ENCODE data around the gene HOXD4. TPM values are rescaled to one million over a fixed set of nuclear protein-coding genes. Genes with fewer than 3 reads are reported as not detected.

The HOXD4 gene
- total and polyA plus RNA-seq, 2 of the 4 experiments (the other 2 are of a cell fraction) = not detected

- CTCF ChIA-PET = no interaction called here
Measured at GRCh38 chr2:176202491-176202890, 51.1 kb downstream of the HOXD4 start.

More at GRCh38 chr2:176202491-176202890, 51.1 kb downstream of the HOXD4 start:
- dilution Hi-C loops (cut with HindIII; ENCODE audit: low sequenced_read_pairs, unreplicated experiment) = no loop called here
- Histone ChIP-seq H2BK5ac (ENCODE audit: low read depth, low read length, poor library complexity, severe bottlenecking) (no peak overlapping the region), H3K23ac (ENCODE audit: low read depth, low read length) (no peak overlapping the region), H2BK15ac (ENCODE audit: low read depth, low read length) (no peak overlapping the region), H3K14ac (replicated peaks; ENCODE audit: low read depth, low read length) (no peak overlapping the region), H3K4me2 (ENCODE audit: low read depth, low read length) (no peak overlapping the region), H3K27ac (ENCODE audit: insufficient read depth, low read length) (no peak overlapping the region), H4K20me1 (ENCODE audit: insufficient read depth, low read length) (no peaks in the 10 kb centered on the region), H2AK9ac (replicated peaks; ENCODE audit: low read depth, low read length, poor library complexity) (no peak overlapping the region), H4K8ac (ENCODE audit: low read depth in 2 of 2, low read length in 2 of 2) (no peak overlapping the region), H2AFZ (replicated peaks; ENCODE audit: low read length, poor library complexity) (no peak overlapping the region), H3K79me1 (ENCODE audit: low read depth in 1 of 2, low read length in 2 of 2) (no peaks in the 10 kb centered on the region), H3K9me1 (ENCODE audit: insufficient read depth, low read length) (no peaks in the 10 kb centered on the region), H4K91ac (ENCODE audit: insufficient read depth, low read depth, low read length) (no peak overlapping the region), H2BK20ac (ENCODE audit: low read depth, low read length) (no peak overlapping the region), H3K56ac (ENCODE audit: extremely low read depth, insufficient read depth, low read length) (no peak overlapping the region), H3K27me3 (ENCODE audit: control insufficient read depth, insufficient read depth, low read length) (peaks cover 2% of the 10 kb centered on the region; the same call in 1 of the 2 replicates), H3K4me3 (ENCODE audit: insufficient read depth, low read depth, low read length) (no peak overlapping the region), H3K4me1 (ENCODE audit: control insufficient read depth, insufficient read depth, low read length) (no peaks in the 10 kb centered on the region), H2AK5ac (ENCODE audit: low read depth, low read length) (no peak overlapping the region), H3K4ac (ENCODE audit: low read depth, low read length) (no peak overlapping the region), H3K36me3 (ENCODE audit: control insufficient read depth, insufficient read depth, low read length) (no peaks in the 10 kb centered on the region), H4K5ac (ENCODE audit: low read depth, low read length) (no peak overlapping the region), H3K9ac (ENCODE audit: low read depth, low read length) (no peak overlapping the region), H3K9me3 (ENCODE audit: control insufficient read depth, insufficient read depth, low read length) (no peaks in the 10 kb centered on the region), H2BK120ac (ENCODE audit: low read depth, low read length) (no peak overlapping the region), H3K18ac (ENCODE audit: low read depth, low read length) (no peak overlapping the region)
- 53% methylated on average over 2 of the region's 7 CpGs; no CpG with 5 or more reads in 1 of the 2 experiments for WGBS, 2 experiments (ENCODE audit: extremely low coverage in 2 of 2, insufficient read length in 1 of 2)
- TF ChIP-seq RCOR1 (IDR thresholded peaks at IDR 0.05; ENCODE audit: insufficient replicate concordance, low read length) = no peak
- TF ChIP-seq SMC3 (IDR thresholded peaks at IDR 0.05; ENCODE audit: low read depth, low read length) = no peak
- no peak for TF ChIP-seq CHD1 (IDR thresholded peaks at IDR 0.05; ENCODE audit: low read depth, low read length)
- no peak for TF ChIP-seq MAZ (IDR thresholded peaks at IDR 0.05; ENCODE audit: borderline replicate concordance, low read depth, low read length)
- TF ChIP-seq USF2 (IDR thresholded peaks at IDR 0.05; ENCODE audit: low read depth, low read length) = no peak
- no TSS peak for BruUV-seq (replicated peaks)
- intact Hi-C loops (cut with micrococcal nuclease) = no loop called here
- POLR2A ChIA-PET (ENCODE audit: unreplicated experiment) = no interaction called here
- in situ Hi-C loops (cut with MboI; ENCODE audit: low sequenced_read_pairs) = no loop called here
- ATAC-seq (ENCODE audit: low read depth) = no peak
- no peak for DNase-seq

Small RNAs within 50 kb of the gene (microRNA-seq; reads per million reads assigned to microRNA genes)
- 102 to 106 reads per million in 2 experiments for gene MIR10B (ENCODE audit: insufficient read depth in 1 of 2, insufficient read length in 1 of 2, unreplicated experiment in 1 of 2)

Small RNAs within 50 kb of the gene (small RNA-seq; reads per million reads assigned to genes)
- 0 to 26.1 (median 3.4) reads per million in 5 experiments for gene MIR10B

Other genes starting within 250 kb of the HOXD4 start
- gene LNPK, start 149.3 kb upstream of the HOXD4 start, total RNA-seq (2012; rRNA removed) = 48.6 and 59.4 TPM in 2 replicates
- gene LNPK, start 149.3 kb upstream of the HOXD4 start, polyA plus RNA-seq (2012; rRNA removed) = 14.7 and 18.7 TPM in 2 replicates
- gene EVX2, start 67.6 kb upstream of the HOXD4 start, total RNA-seq (2012; rRNA removed) = not detected in 2 replicates
- gene EVX2, start 67.6 kb upstream of the HOXD4 start, polyA plus RNA-seq (2012; rRNA removed) = not detected in 2 replicates
- not detected in 2 replicates for gene HOXD13, start 58.8 kb upstream of the HOXD4 start, total RNA-seq (2012; rRNA removed)
- not detected in 2 replicates for gene HOXD13, start 58.8 kb upstream of the HOXD4 start, polyA plus RNA-seq (2012; rRNA removed)
- not detected in 2 replicates for gene HOXD12, start 51.8 kb upstream of the HOXD4 start, total RNA-seq (2012; rRNA removed)
- not detected in 2 replicates for gene HOXD12, start 51.8 kb upstream of the HOXD4 start, polyA plus RNA-seq (2012; rRNA removed)
- not detected in 2 replicates for gene HOXD11, start 44.3 kb upstream of the HOXD4 start, total RNA-seq (2012; rRNA removed)
- not detected in 2 replicates for gene HOXD11, start 44.3 kb upstream of the HOXD4 start, polyA plus RNA-seq (2012; rRNA removed)
- not detected in 2 replicates for gene HOXD10, start 34.8 kb upstream of the HOXD4 start, total RNA-seq (2012; rRNA removed)
- gene HOXD10, start 34.8 kb upstream of the HOXD4 start, polyA plus RNA-seq (2012; rRNA removed) = not detected in 2 replicates
- gene HOXD9, start 28.8 kb upstream of the HOXD4 start, total RNA-seq (2012; rRNA removed) = not detected in 2 replicates
- gene HOXD9, start 28.8 kb upstream of the HOXD4 start, polyA plus RNA-seq (2012; rRNA removed) = not detected in 2 replicates
- not detected in 2 replicates for gene HOXD8, start 21.8 kb upstream of the HOXD4 start, total RNA-seq (2012; rRNA removed)
- gene HOXD8, start 21.8 kb upstream of the HOXD4 start, polyA plus RNA-seq (2012; rRNA removed) = not detected in 2 replicates
- not detected in 2 replicates for gene HOXD3, start 5.8 kb downstream of the HOXD4 start, total RNA-seq (2012; rRNA removed)
- not detected in 2 replicates for gene HOXD3, start 5.8 kb downstream of the HOXD4 start, polyA plus RNA-seq (2012; rRNA removed)
- not detected in 2 replicates for gene HOXD1, start 37.1 kb downstream of the HOXD4 start, total RNA-seq (2012; rRNA removed)
- not detected in 2 replicates for gene HOXD1, start 37.1 kb downstream of the HOXD4 start, polyA plus RNA-seq (2012; rRNA removed)
- gene MTX2, start 117.9 kb downstream of the HOXD4 start, total RNA-seq (2012; rRNA removed) = 24.9 and 27.2 TPM in 2 replicates
- gene MTX2, start 117.9 kb downstream of the HOXD4 start, polyA plus RNA-seq (2012; rRNA removed) = 31.7 and 37.8 TPM in 2 replicates